Measurements from ENCODE around the gene ERF.

The ERF gene

GRCh38 chr19:42287017-42287826 is 32.3 kb upstream of the ERF start:
- DNase-seq: no peak

- DNase-seq: peak in 1 of 2 experiments; percentile 32
These were observed 31.6 kb upstream of the ERF start for GRCh38 chr19:42286349-42287016.

- DNase-seq: no peak
These were observed 31.0 kb upstream of the ERF start for GRCh38 chr19:42285988-42286348.

- DNase-seq: no peak
These were observed 30.6 kb upstream of the ERF start for GRCh38 chr19:42285541-42285941.

GRCh38 chr19:42284591-42285341 is 29.8 kb upstream of the ERF start:
- DNase-seq: no peak

GRCh38 chr19:42284066-42284501 is 29.2 kb upstream of the ERF start:
- DNase-seq: peak; percentile 56 to 89

- DNase-seq: peak; percentile 86 to 97
These were observed 28.5 kb upstream of the ERF start for GRCh38 chr19:42283188-42284065.

GRCh38 chr19:42282819-42283187 is 27.9 kb upstream of the ERF start:
- DNase-seq: no peak

- peak in 1 of 2 experiments; percentile 55 for DNase-seq
These were observed 27.2 kb upstream of the ERF start for GRCh38 chr19:42281827-42282762.

- peak; percentile 50 to 63 for DNase-seq
These were observed 26.4 kb upstream of the ERF start for GRCh38 chr19:42281146-42281826.

GRCh38 chr19:42280815-42281145 is 25.9 kb upstream of the ERF start:
- peak in 1 of 2 experiments; percentile 69 for DNase-seq

GRCh38 chr19:42279902-42280814 is 25.2 kb upstream of the ERF start:
- DNase-seq: peak; percentile 88 to 94

- DNase-seq: peak in 1 of 2 experiments; percentile 68
These were observed 24.4 kb upstream of the ERF start for GRCh38 chr19:42279155-42279901.

GRCh38 chr19:42278452-42279154 is 23.7 kb upstream of the ERF start:
- DNase-seq: peak in 1 of 2 experiments; percentile 60

- peak; percentile 49 to 85 for DNase-seq
These were observed 23.0 kb upstream of the ERF start for GRCh38 chr19:42277821-42278451.

GRCh38 chr19:42276821-42277220 is 21.9 kb upstream of the ERF start:
- DNase-seq: no peak

- DNase-seq: no peak
These were observed 21.4 kb upstream of the ERF start for GRCh38 chr19:42276284-42276683.

- DNase-seq: no peak
These were observed 20.6 kb upstream of the ERF start for GRCh38 chr19:42275517-42275916.
